IMR-90 (cell line): ENCODE measurements around the gene HNRNPC. TPM values are rescaled to one million over a fixed set of nuclear protein-coding genes. Genes with fewer than 3 reads are reported as not detected.

Source experiments
- ATAC-seq: fragments of 200-7000 bp; cut with Tn5 transposase; 2 replicates; pipeline ENCODE4 v1.9.1; 2020; ENCODE audit warnings: low read depth, mild to moderate bottlenecking, moderate library complexity
- BruUV-seq: library from RNA; stranded (reverse); fragments of 400-500 nt; replicated peaks from 2 replicates; lab custom pipeline; 2021; lab: Mats Ljungman, UMichigan
- CTCF ChIA-PET: fragments of 300-600 bp; formaldehyde crosslinking; extraction: SDS; loops from one replicate; lab custom pipeline; 2021; ENCODE audit warnings: antibody characterized with exemption; lab: Yijun Ruan, JAX
- POLR2A ChIA-PET: fragments of 300-600 bp; sonication (Branson Sonifier 250); formaldehyde crosslinking; loops from one replicate; lab custom pipeline; 2022; ENCODE audit warnings: antibody characterized with exemption; ENCODE audit not compliant: unreplicated experiment; lab: Charles Lee
- DNase-seq: peaks from one replicate; pipeline ENCODE4 v3.0.0; 2013
- H2AFZ ChIP-seq: replicated peaks from 2 replicates; pipeline ENCODE3; 2013; ENCODE audit warnings: low read length, mild to moderate bottlenecking; ENCODE audit not compliant: poor library complexity
- H2AK5ac ChIP-seq: 2 replicates; pipeline ENCODE4 v1.6.1; 2013; ENCODE audit warnings: low read depth, low read length, inconsistent platforms
- H2AK9ac ChIP-seq: replicated peaks from 2 replicates; pipeline ENCODE3; 2013; ENCODE audit warnings: mild to moderate bottlenecking, low read depth, low read length, moderate library complexity; ENCODE audit not compliant: poor library complexity
- H2BK120ac ChIP-seq: 2 replicates; pipeline ENCODE4 v1.6.1; 2013; ENCODE audit warnings: low read depth, low read length, inconsistent platforms
- H2BK15ac ChIP-seq: 3 replicates; pipeline ENCODE4 v1.6.1; 2013; ENCODE audit warnings: low read depth, low read length, inconsistent platforms
- H2BK20ac ChIP-seq: 2 replicates; pipeline ENCODE4 v1.6.1; 2013; ENCODE audit warnings: low read depth, mild to moderate bottlenecking, inconsistent platforms, low read length, moderate library complexity
- H2BK5ac ChIP-seq: 2 replicates; pipeline ENCODE4 v1.6.1; 2013; ENCODE audit warnings: mild to moderate bottlenecking, low read depth, low read length, inconsistent platforms; ENCODE audit not compliant: poor library complexity, severe bottlenecking
- H3K14ac ChIP-seq: replicated peaks from 2 replicates; pipeline ENCODE4 v1.6.1; 2013; ENCODE audit warnings: low read depth, low read length, inconsistent platforms
- H3K18ac ChIP-seq: 2 replicates; pipeline ENCODE4 v1.6.1; 2013; ENCODE audit warnings: low read depth, low read length, control low read depth
- H3K23ac ChIP-seq: 2 replicates; pipeline ENCODE4 v1.6.1; 2013; ENCODE audit warnings: low read depth, low read length, inconsistent platforms
- H3K27ac ChIP-seq: 2 replicates; pipeline ENCODE4 v1.5.1; 2013; ENCODE audit warnings: mild to moderate bottlenecking, control low read depth, low read length; ENCODE audit not compliant: insufficient read depth
- H3K27me3 ChIP-seq: 2 replicates; pipeline ENCODE4 v1.6.1; 2013; ENCODE audit warnings: low read length; ENCODE audit not compliant: control insufficient read depth, insufficient read depth
- H3K36me3 ChIP-seq: 2 replicates; pipeline ENCODE4 v1.6.1; 2013; ENCODE audit warnings: low read length, mixed read lengths; ENCODE audit not compliant: control insufficient read depth, insufficient read depth
- H3K4ac ChIP-seq: 2 replicates; pipeline ENCODE4 v1.6.1; 2013; ENCODE audit warnings: low read depth, low read length, inconsistent platforms
- H3K4me1 ChIP-seq: 2 replicates; pipeline ENCODE4 v1.6.1; 2013; ENCODE audit warnings: low read length, mixed read lengths; ENCODE audit not compliant: control insufficient read depth, insufficient read depth
- H3K4me2 ChIP-seq: 2 replicates; pipeline ENCODE4 v1.6.1; 2013; ENCODE audit warnings: low read depth, mild to moderate bottlenecking, control low read depth, low read length, moderate library complexity
- H3K4me3 ChIP-seq: 2 replicates; pipeline ENCODE4 v1.5.1; 2013; ENCODE audit warnings: low read depth, mild to moderate bottlenecking, control low read depth, low read length, moderate library complexity; ENCODE audit not compliant: insufficient read depth
- H3K56ac ChIP-seq: 2 replicates; pipeline ENCODE4 v1.6.1; 2013; ENCODE audit warnings: low read length, inconsistent platforms; ENCODE audit not compliant: insufficient read depth; ENCODE audit errors: extremely low read depth
- H3K79me1 ChIP-seq, 2 experiments: 2 replicates each; pipeline ENCODE4 v1.6.1; 2013; ENCODE audit warnings: low read length in 2 of 2, inconsistent platforms in 1 of 2, low read depth in 1 of 2
- H3K9ac ChIP-seq: 2 replicates; pipeline ENCODE4 v1.6.1; 2013; ENCODE audit warnings: low read depth, low read length, control low read depth
- H3K9me1 ChIP-seq: 2 replicates; pipeline ENCODE4 v1.6.1; 2013; ENCODE audit warnings: low read length, inconsistent platforms; ENCODE audit not compliant: insufficient read depth
- H3K9me3 ChIP-seq: 2 replicates; pipeline ENCODE4 v1.6.1; 2013; ENCODE audit warnings: low read length; ENCODE audit not compliant: control insufficient read depth, insufficient read depth
- H4K20me1 ChIP-seq: 2 replicates; pipeline ENCODE4 v1.6.1; 2013; ENCODE audit warnings: low read length, inconsistent platforms; ENCODE audit not compliant: insufficient read depth
- H4K5ac ChIP-seq: 2 replicates; pipeline ENCODE4 v1.6.1; 2013; ENCODE audit warnings: mild to moderate bottlenecking, low read depth, low read length, control low read depth
- H4K8ac ChIP-seq, 2 experiments: 2 replicates each; pipeline ENCODE4 v1.6.1; 2013; ENCODE audit warnings: low read depth in 2 of 2, low read length in 2 of 2, control low read depth in 1 of 2, inconsistent platforms in 1 of 2
- H4K91ac ChIP-seq: 2 replicates; pipeline ENCODE4 v1.6.1; 2013; ENCODE audit warnings: low read depth, low read length, inconsistent platforms; ENCODE audit not compliant: insufficient read depth
- BHLHE40 ChIP-seq: fragments of 150-350 bp; IDR thresholded peaks from 2 replicates; pipeline ENCODE4 v1.6.1; 2016; ENCODE audit warnings: mild to moderate bottlenecking, low read depth, low read length
- CEBPB ChIP-seq: IDR thresholded peaks from 2 replicates; pipeline ENCODE4 v1.6.1; 2012; ENCODE audit warnings: low read depth, low read length, improper control_type of control experiment
- CHD1 ChIP-seq: IDR thresholded peaks from 2 replicates; pipeline ENCODE4 v1.6.1; 2012; ENCODE audit warnings: low read depth, low read length, improper control_type of control experiment
- ELK1 ChIP-seq: fragments of 150-350 bp; IDR thresholded peaks from 2 replicates; pipeline ENCODE4 v1.6.1; 2016; ENCODE audit warnings: low read depth, mild to moderate bottlenecking, low read length, moderate library complexity, borderline replicate concordance
- FOS ChIP-seq: fragments of 150-350 bp; IDR thresholded peaks from 2 replicates; pipeline ENCODE4 v1.6.1; 2016; ENCODE audit warnings: low read depth, low read length
- MAFK ChIP-seq: IDR thresholded peaks from 2 replicates; pipeline ENCODE4 v1.6.1; 2012; ENCODE audit warnings: low read depth, low read length, improper control_type of control experiment
- MAZ ChIP-seq: IDR thresholded peaks from 2 replicates; pipeline ENCODE4 v1.6.1; 2012; ENCODE audit warnings: low read depth, mild to moderate bottlenecking, low read length, improper control_type of control experiment, moderate library complexity, borderline replicate concordance
- MXI1 ChIP-seq: IDR thresholded peaks from 2 replicates; pipeline ENCODE4 v1.6.1; 2012; ENCODE audit warnings: low read depth, mild to moderate bottlenecking, low read length, moderate library complexity, borderline replicate concordance
- NFE2L2 ChIP-seq: fragments of 150-350 bp; IDR thresholded peaks from 2 replicates; pipeline ENCODE4 v1.6.1; 2016; ENCODE audit warnings: low read depth, mild to moderate bottlenecking, low read length
- POLR2A ChIP-seq: IDR thresholded peaks from 2 replicates; pipeline ENCODE4 v1.6.1; 2012; ENCODE audit warnings: mild to moderate bottlenecking, low read depth, low read length
- RAD21 ChIP-seq: IDR thresholded peaks from 2 replicates; pipeline ENCODE4 v1.6.1; 2012; ENCODE audit warnings: low read length, improper control_type of control experiment
- RCOR1 ChIP-seq: IDR thresholded peaks from 2 replicates; pipeline ENCODE4 v1.6.1; 2012; ENCODE audit warnings: mild to moderate bottlenecking, low read length, improper control_type of control experiment; ENCODE audit not compliant: insufficient replicate concordance
- RFX5 ChIP-seq: IDR thresholded peaks from 2 replicates; pipeline ENCODE4 v1.8.0; 2012; ENCODE audit warnings: low read depth, mild to moderate bottlenecking, low read length, moderate library complexity
- SMC3 ChIP-seq: fragments of 150-350 bp; IDR thresholded peaks from 2 replicates; pipeline ENCODE4 v1.6.1; 2016; ENCODE audit warnings: low read depth, mild to moderate bottlenecking, antibody characterized with exemption, low read length, moderate library complexity
- USF2 ChIP-seq: fragments of 150-350 bp; IDR thresholded peaks from 2 replicates; pipeline ENCODE4 v1.6.1; 2017; ENCODE audit warnings: mild to moderate bottlenecking, antibody characterized with exemption, low read length, low read depth
- WGBS, 2 experiments: methylation state at CpG; one replicate each; pipeline versions ENCODE4 v1.1.5 to v1.1.7; 2013; ENCODE audit warnings: missing lambda C conversion rate in 2 of 2; ENCODE audit not compliant: insufficient read length in 1 of 2; ENCODE audit errors: extremely low coverage in 2 of 2; 5-methylcytosine and 5-hydroxymethylcytosine counted together
- dilution Hi-C: fragments of 300-500 bp; cut with HindIII; formaldehyde crosslinking; loops from one replicate; pipeline ENCODE4 v1.14.3; 2018; ENCODE audit warnings: low sequenced_read_pairs; ENCODE audit not compliant: unreplicated experiment
- in situ Hi-C: fragments of 300-500 bp; cut with MboI; formaldehyde crosslinking; loops from 3 replicates; pipeline ENCODE4 v1.14.3; 2019; ENCODE audit warnings: low sequenced_read_pairs, inconsistent platforms, mixed read lengths
- intact Hi-C: fragments of 100-400 bp; cut with micrococcal nuclease; formaldehyde crosslinking; loops from 2 replicates; pipeline ENCODE4 v1.10.0; 2022
- polyA plus RNA-seq, 3 experiments: library from polyadenylated mRNA; depleted of rRNA; stranded (reverse); fragments of >200 nt; gene quantifications; 2 replicates each; pipeline ENCODE4 v1.2.3, GENCODE V29; 2012; ENCODE audit warnings: low replicate concordance in 1 of 3
- total RNA-seq: library from RNA; depleted of rRNA; stranded (reverse); fragments of >200 nt; gene quantifications from 2 replicates; pipeline ENCODE4 v1.2.3, GENCODE V29; 2012

HNRNPC gene
- total and polyA plus RNA-seq, 2 of the 4 experiments (the other 2 are of a cell fraction): 308 to 615 TPM

- no peak overlapping the region for H3K4me2 ChIP-seq
- no peak for DNase-seq
- H2BK5ac ChIP-seq: no peak overlapping the region
- no peak overlapping the region for H3K4ac ChIP-seq
- no TSS peak for BruUV-seq
- no peak overlapping the region for H2BK15ac ChIP-seq
- H3K4me3 ChIP-seq: no peak overlapping the region
- no peak overlapping the region for H2BK20ac ChIP-seq
- H3K36me3 ChIP-seq: peaks cover 37% of the 10 kb centered on the region
- H2BK120ac ChIP-seq: no peak overlapping the region
- dilution Hi-C loops (no loop called here), intact Hi-C loops (no loop called here), in situ Hi-C loops (no loop called here)
- H3K27me3 ChIP-seq: no peaks in the 10 kb centered on the region
- peaks cover 11% of the 10 kb centered on the region for H4K20me1 ChIP-seq
- ChIA-PET POLR2A (no interaction called here), CTCF (no interaction called here)
- no peak overlapping the region for H4K91ac ChIP-seq
- peaks cover 5% of the 10 kb centered on the region for H3K9me1 ChIP-seq
- H3K4me1 ChIP-seq: 0 out of 2 replicates have a peak, but pooled peaks cover under 1% of the 10 kb centered on the region
- no peak overlapping the region for H2AFZ ChIP-seq
- H3K23ac ChIP-seq: no peak overlapping the region
- no peak overlapping the region for H2AK9ac ChIP-seq
- no peak overlapping the region for H2AK5ac ChIP-seq
- H3K79me1 ChIP-seq: peaks cover 5 to 50% of the 10 kb centered on the region in 2 experiments
- H3K9ac ChIP-seq: no peak overlapping the region
- no peak overlapping the region for H3K14ac ChIP-seq
- H4K5ac ChIP-seq: no peak overlapping the region
- H3K9me3 ChIP-seq: no peaks in the 10 kb centered on the region
- H3K56ac ChIP-seq: no peak overlapping the region
- H3K18ac ChIP-seq: no peak overlapping the region
- no CpG with 5 or more reads among the region's 4 CpGs for WGBS, 2 experiments
- ATAC-seq: no peak
- H3K27ac ChIP-seq: no peak overlapping the region
- TF ChIP-seq BHLHE40 (no peak), MXI1 (no peak), SMC3 (no peak), CHD1 (no peak), FOS (no peak), RFX5 (no peak), USF2 (no peak), NFE2L2 (no peak), RAD21 (no peak), MAZ (no peak), MAFK (no peak), CEBPB (no peak), ELK1 (no peak), POLR2A (no peak), RCOR1 (no peak)
- H4K8ac ChIP-seq: no peak overlapping the region
These were observed 62.2 kb downstream of the HNRNPC start for GRCh38 chr14:21206753-21207684.
